HG03469 (cell line): ENCODE measurements around the gene MAGI2.

Experiments
- ATAC-seq: cut with Tn5 transposase; IDR thresholded peaks from one replicate; pipeline ENCODE4 v1.9.1; 2021; ENCODE audit warnings: mild to moderate bottlenecking, moderate library complexity, moderate number of reproducible peaks; ENCODE audit not compliant: unreplicated experiment

Gene MAGI2

GRCh38 chr7:78080811-78081210, 1372.7 kb downstream of the MAGI2 start:
- no peak for ATAC-seq

- ATAC-seq: no peak
Measured at GRCh38 chr7:78080241-78080640, 1373.2 kb downstream of the MAGI2 start.

GRCh38 chr7:78074713-78075112, 1378.8 kb downstream of the MAGI2 start:
- ATAC-seq: no peak

- no peak for ATAC-seq
Measured at GRCh38 chr7:78073609-78074382, 1379.7 kb downstream of the MAGI2 start.

- ATAC-seq: no peak
Measured at GRCh38 chr7:78072201-78072590, 1381.3 kb downstream of the MAGI2 start.

- ATAC-seq: no peak
Measured at GRCh38 chr7:78071491-78072200, 1381.8 kb downstream of the MAGI2 start.

GRCh38 chr7:78066599-78066998, 1386.9 kb downstream of the MAGI2 start:
- ATAC-seq: no peak

GRCh38 chr7:78063758-78064157, 1389.7 kb downstream of the MAGI2 start:
- ATAC-seq: no peak

GRCh38 chr7:78062214-78062613, 1391.3 kb downstream of the MAGI2 start:
- ATAC-seq: no peak

GRCh38 chr7:78057571-78057970, 1395.9 kb downstream of the MAGI2 start:
- ATAC-seq: no peak

- no peak for ATAC-seq
Measured at GRCh38 chr7:78055599-78055998, 1397.9 kb downstream of the MAGI2 start.

- ATAC-seq: no peak
Measured at GRCh38 chr7:78055001-78055573, 1398.4 kb downstream of the MAGI2 start.

- no peak for ATAC-seq
Measured at GRCh38 chr7:78052112-78052511, 1401.4 kb downstream of the MAGI2 start.

- no peak for ATAC-seq
Measured at GRCh38 chr7:78047800-78048199, 1405.7 kb downstream of the MAGI2 start.

- no peak for ATAC-seq
Measured at GRCh38 chr7:78043159-78043558, 1410.3 kb downstream of the MAGI2 start.

- no peak for ATAC-seq
Measured at GRCh38 chr7:78041423-78041822, 1412.0 kb downstream of the MAGI2 start.

GRCh38 chr7:78039790-78040776, 1413.4 kb downstream of the MAGI2 start:
- ATAC-seq: peak; percentile 68

GRCh38 chr7:78038465-78039080, 1414.9 kb downstream of the MAGI2 start:
- ATAC-seq: no peak

- no peak for ATAC-seq
Measured at GRCh38 chr7:78037603-78038002, 1415.9 kb downstream of the MAGI2 start.

GRCh38 chr7:78033410-78033809, 1420.1 kb downstream of the MAGI2 start:
- ATAC-seq: no peak
